HG03432 (cell line): Measurements from ENCODE around the gene INHBE.
"Not testable (repeated sequence)": the region's sequence is repeated elsewhere in the genome, so short reads cannot be mapped to it uniquely, and the experiment has no call there.

Experiments used
- ATAC-seq: cut with Tn5 transposase; IDR thresholded peaks from one replicate; pipeline ENCODE4 v1.9.1; 2021; ENCODE audit warnings: mild to moderate bottlenecking, moderate library complexity; ENCODE audit not compliant: unreplicated experiment

Gene INHBE

DNA sequence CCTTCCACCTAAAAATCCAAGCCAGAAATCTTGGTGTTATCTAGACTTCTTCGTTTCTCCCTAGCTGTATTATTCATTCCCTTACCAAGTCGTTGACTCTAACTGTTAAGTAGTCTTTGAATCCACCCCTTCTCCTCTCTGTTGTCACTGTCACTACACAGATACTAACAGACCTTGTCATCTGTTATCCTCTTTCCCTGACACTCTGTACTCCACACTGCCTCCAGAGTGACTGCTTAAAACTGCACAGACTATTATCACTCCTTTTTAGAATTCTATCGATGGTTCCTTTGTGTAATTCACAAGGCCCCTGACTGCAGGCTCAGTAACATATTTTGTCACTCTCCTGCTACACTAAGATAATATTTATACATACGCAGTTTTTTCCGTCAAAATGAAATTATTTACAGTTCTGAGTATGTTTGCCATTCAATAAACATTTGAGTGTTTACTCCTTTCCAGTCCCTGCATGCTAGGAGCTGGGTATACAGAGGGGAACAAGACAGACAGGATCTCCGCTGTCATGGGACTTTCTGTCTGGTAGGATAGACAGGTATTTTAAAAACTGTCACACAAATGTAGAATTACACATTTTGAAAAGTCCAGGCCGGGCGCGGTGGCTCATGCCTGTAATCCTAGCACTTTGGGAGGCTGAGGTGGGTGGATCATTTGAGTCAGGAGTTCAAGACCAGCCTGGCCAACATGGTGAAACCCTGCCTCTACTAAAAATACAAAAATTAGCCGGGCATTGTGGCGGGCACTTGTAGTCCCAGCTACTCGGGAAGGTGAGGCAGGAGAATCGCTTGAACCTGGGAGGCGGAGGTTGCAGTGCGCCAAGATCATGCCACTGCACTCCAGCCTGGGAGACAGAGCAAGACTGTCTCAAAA, 36.5 kb downstream of the INHBE start:
- ATAC-seq: no peak

DNA sequence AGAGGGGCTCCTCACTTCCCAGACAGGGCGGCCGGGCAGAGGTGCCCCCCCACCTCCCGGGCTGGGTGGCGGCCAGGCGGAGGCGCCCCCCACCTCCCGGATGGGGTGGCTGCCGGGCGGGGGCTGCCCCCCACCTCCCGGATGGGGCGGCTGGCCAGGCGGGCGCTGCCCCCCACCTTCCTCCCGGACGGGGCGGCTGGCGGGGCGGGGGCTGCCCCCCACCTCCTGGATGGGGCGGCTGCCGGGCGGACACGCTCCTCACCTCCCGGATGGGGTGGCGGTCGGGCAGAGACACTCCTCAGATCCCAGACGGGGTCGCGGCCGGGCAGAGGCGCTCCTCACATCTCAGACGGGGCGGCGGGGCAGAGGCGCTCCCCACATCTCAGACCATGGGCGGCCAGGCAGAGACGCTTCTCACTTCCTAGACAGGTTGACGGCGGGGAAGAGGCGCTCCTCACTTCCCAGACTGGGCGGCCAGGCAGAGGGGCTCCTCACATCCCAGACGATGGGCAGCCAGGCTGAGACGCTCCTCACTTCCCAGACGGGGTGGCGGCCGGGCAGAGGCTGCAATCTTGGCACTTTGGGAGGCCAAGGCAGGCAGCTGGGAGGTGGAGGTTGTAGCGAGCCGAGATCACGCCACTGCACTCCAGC, 40.1 kb downstream of the INHBE start:
- not testable (repeated sequence) for ATAC-seq

DNA sequence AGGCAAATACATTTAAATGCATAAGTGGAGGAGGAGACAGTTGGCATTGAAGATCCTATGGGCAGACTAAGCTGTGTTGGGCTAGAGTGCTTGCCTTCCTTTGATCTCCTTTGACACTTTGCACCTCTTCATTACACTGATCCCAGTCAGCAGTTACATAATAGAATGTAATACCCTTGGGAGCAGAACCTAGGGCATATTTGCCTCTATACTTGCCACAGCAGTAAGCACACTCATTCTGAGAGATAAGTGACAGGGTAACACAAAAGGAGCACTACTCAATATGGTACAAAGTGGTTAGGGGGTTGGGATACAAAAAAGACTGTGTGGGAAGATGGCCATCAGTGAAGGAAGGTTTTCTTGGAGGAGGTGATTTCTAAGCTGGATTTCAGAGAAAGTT, 41.7 kb downstream of the INHBE start:
- no peak for ATAC-seq

DNA sequence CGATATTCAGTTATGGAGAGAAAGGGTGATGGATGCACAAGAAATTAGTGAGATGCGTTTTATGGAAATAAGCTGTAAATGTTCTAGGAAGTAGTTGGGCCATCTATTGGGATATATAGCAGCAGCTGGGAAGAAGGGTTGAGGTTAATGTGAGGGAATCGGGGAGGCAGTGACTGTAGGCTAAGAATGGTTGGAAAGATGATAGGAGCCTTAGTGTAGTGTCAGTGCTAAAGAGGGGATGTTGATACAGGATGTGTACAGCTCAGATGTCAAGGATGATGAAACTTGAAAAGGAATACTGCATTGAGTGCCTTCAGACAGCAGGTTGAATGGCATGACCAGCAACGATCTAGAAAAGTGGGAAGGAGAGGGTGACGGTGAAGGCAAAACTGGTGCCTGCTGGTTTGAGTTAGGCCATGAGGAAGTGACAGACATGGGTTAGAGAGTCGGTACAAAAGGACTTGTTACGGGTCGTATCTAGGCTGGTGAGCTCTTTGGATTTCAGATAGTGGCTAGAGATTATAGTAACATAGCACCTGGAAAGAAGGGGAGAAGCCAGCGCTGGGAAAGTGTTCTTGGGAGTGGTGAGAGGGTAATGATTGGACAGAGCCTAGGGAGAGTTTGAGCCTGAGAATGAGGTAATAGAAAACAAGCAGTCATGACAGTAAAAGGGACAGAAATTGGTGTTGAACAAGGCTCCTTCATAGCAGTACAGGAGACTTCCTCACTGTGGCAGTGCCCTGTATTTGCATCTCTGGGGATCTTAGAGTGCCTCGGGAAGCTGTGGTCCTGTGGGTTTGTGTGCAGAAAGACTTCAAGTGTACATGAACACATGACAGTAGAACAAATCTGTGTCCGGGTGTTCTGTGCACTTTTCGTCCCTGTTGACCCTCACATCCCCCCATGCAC, 42.4 kb downstream of the INHBE start:
- ATAC-seq: no peak

DNA sequence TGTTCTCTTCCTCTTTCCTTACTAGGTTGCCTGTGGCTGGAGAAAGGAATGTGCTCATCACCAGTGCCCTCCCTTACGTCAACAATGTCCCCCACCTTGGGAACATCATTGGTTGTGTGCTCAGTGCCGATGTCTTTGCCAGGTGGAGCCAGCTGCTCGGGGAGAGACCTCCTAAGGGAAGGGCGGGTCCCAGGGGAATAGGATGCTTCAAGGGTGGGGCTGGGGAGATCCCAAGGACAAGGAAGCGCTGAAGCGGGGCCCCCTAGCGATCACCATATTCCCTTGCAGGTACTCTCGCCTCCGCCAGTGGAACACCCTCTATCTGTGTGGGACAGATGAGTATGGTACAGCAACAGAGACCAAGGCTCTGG, 43.0 kb downstream of the INHBE start:
- no peak for ATAC-seq

DNA sequence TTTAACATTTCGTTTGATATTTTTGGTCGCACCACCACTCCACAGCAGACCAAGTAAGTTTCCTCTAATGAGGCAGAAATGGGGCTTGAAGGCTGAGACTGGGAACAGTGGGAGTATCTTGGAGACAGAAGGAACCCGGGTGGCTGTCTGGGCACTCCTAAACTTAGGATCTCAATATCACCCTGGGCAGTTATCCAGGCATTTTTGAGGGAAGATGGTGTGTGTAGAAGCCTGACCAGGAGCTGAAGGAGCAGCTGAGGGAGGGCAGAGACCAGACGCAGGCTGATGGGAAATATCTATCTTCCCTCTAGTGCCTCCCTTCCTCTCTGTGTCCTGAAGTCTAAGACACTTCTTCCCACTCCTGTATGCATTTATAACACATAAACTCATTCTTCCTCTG, 43.5 kb downstream of the INHBE start:
- ATAC-seq: no peak

DNA sequence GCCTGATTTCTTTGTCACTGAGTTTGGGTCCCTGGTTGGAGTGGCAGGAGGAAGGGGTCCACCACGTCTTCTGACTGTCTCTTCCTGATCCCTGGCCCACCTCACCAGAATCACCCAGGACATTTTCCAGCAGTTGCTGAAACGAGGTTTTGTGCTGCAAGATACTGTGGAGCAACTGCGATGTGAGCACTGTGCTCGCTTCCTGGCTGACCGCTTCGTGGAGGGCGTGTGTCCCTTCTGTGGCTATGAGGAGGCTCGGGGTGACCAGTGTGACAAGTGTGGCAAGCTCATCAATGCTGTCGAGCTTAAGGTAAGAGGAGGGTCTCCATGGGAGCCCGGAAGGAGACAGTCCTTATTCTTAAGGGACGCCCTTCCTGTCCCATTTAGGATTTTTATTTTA, 45.1 kb downstream of the INHBE start:
- no peak for ATAC-seq

DNA sequence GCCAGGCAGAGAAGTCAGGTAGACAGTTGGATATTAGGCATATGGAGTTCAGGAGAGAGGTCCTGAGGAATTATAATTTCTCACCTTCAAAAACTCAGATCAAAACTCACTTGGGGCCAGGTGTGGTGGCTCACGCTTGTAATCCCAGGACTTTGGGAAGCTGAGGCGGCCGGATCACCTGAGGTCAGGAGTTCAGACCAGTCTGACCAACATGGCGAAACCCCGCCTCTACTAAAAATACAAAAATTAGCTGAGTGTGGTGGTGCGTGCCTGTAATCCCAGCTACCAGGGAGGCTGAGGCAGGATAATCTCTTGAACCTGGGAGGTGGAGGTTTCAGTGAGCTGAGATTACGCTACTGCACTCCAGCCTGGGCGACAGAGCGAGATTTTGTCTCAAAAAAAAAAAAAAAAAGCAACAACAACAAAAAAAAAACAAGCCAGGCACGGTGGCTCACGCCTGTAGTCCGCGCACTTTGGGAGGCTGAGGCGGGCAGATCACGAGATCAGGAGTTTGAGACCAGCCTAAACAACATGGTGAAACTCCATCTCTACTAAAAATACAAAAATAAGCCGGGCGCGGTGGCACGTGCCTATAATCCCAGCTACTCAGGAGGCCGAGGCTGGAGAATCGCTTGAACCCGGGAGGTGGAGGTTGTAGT, 47.3 kb downstream of the INHBE start:
- not testable (repeated sequence) for ATAC-seq

DNA sequence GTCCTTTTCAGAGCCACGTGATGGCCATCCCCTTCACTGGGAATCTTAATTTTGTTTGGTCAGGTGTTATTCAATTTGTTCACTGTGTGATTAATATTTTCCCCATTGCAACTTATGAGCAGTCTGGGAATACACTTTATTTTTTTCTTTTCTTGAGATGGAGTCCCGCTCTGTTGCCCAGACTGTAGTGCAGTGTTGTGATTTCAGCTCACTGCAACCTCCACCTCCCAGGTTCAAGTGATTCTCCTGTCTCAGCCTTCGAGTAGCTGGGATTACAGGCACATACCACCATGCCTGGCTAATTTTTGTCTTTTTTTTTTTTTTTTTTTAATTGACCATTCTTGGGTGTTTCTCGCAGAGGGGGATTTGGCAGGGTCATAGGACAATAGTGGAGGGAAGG, 51.4 kb downstream of the INHBE start:
- ATAC-seq: not testable (repeated sequence)
